ENCODE results near the gene STEAP2.

DNA sequence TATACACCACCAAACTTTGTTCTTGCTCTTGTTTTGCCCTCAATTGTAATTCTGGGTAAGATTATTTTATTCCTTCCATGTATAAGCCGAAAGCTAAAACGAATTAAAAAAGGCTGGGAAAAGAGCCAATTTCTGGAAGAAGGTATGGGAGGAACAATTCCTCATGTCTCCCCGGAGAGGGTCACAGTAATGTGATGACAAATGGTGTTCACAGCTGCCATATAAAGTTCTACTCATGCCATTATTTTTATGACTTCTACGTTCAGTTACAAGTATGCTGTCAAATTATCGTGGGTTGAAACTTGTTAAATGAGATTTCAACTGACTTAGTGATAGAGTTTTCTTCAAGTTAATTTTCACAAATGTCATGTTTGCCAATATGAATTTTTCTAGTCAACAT is 20.9 kb downstream of the STEAP2 start:
- TF ChIP-seq, protein P1, sequence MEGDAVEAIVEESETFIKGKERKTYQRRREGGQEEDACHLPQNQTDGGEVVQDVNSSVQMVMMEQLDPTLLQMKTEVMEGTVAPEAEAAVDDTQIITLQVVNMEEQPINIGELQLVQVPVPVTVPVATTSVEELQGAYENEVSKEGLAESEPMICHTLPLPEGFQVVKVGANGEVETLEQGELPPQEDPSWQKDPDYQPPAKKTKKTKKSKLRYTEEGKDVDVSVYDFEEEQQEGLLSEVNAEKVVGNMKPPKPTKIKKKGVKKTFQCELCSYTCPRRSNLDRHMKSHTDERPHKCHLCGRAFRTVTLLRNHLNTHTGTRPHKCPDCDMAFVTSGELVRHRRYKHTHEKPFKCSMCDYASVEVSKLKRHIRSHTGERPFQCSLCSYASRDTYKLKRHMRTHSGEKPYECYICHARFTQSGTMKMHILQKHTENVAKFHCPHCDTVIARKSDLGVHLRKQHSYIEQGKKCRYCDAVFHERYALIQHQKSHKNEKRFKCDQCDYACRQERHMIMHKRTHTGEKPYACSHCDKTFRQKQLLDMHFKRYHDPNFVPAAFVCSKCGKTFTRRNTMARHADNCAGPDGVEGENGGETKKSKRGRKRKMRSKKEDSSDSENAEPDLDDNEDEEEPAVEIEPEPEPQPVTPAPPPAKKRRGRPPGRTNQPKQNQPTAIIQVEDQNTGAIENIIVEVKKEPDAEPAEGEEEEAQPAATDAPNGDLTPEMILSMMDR (conservative IDR thresholded peaks at IDR 0.05; ENCODE audit: low read length) = no peak
- no peak for TF ChIP-seq EZH2phosphoT487 (IDR thresholded peaks at IDR 0.05; ENCODE audit: borderline replicate concordance, low read depth, low read length)
